IPS DF 4.7 (cell line): ENCODE data around the gene FNBP1L.

Experiments
- DNase-seq: peaks from one replicate; pipeline ENCODE4 v3.0.0-alpha.2; 2013; ENCODE audit warnings: low spot score; ENCODE audit errors: extremely low read depth

Gene FNBP1L

DNA sequence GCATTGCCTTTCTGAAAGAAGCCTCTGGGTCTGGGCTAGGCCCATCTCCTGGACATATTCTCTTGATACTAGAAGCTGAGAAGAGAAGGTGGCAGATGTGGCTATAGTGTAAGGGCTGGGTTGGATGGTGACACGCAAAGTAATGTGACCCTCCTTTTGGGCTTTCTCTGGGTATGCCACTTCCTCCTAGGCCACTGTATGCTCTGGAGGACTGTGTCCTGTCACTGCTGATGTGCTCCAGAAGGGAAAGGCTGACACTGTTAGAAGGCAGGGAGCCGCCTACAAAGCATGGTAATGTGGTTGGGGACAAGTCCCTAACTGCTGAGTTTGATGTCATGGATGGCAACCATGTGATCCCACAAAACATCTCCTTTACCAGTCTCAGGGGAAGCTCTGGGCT is 121.6 kb downstream of the FNBP1L start:
- DNase-seq = no peak

DNA sequence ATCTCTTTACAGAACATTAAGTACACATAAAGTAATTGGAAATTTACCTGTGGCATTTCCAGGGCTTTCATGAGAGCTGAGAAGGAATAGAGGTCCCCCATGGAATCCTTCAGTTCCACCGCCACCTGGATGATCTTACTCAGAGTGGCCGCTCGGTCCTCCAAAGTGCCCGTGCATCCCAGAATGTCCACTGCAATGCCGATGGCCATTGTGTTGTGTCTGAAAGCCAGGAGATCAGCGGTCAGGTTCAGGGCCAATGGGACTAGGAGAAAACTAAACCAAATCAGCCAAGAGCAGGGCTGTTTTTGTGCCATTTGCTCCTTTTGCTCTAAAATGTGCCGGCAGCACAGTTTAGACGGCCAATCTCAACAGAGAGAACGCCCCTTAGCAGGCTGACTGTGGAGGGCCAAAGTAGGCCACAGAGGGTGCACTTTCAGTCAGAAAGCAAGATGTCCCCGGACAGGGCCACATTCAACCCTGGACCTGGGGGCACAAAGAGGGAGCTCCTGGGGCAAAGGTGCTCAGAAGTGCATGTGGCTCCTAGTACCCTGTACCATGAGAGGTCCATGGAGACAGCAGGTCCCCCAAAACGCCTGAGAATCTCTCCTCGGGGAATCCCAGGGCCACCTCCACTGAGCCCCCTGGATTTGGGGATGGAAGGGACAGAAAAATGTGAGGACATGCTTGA is 123.8 kb downstream of the FNBP1L start:
- no peak for DNase-seq

DNA sequence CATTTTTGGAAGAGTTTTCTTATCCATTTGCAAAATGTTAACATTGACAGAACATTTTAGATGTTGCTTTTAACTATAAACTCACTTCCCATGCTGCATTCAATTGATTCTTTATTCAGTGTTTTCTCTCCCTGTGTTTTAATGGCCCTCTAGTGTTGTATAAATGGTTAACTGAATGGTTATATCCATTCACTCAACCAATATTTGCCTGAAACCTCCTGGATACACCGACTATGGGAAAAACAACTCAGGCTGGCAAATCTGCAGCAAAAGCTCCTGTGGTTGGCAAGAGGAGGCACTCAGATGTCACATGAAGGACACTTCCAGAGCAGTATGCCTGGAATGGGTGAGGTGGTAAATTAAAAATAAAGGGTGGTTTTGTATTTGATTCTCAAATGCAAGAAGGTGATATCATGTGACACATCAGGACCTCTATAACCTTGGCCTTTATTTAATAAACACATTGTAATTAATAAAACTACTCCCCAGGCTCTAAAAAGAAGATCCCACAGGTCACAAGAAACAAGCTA is 126.1 kb downstream of the FNBP1L start:
- no peak for DNase-seq

DNA sequence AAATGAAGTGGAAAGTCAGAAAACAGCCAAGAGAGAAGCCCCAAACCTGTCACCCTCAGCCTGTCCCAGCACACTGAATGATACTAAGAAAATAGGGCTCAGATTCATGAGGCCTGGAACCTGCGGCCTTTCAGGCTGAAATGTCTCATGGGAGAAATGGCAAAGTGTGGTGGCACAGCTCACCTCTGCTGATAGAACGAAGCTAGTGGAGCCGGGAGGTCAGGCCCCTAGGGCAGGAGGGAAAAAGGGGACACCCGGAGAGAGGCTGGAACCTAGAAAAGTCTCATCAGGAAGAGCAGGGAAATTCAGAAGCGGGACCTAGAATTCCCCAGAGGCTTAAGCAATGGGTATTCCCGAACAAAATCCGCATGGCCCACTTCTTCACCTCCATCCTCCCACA is 126.6 kb downstream of the FNBP1L start:
- DNase-seq = no peak

DNA sequence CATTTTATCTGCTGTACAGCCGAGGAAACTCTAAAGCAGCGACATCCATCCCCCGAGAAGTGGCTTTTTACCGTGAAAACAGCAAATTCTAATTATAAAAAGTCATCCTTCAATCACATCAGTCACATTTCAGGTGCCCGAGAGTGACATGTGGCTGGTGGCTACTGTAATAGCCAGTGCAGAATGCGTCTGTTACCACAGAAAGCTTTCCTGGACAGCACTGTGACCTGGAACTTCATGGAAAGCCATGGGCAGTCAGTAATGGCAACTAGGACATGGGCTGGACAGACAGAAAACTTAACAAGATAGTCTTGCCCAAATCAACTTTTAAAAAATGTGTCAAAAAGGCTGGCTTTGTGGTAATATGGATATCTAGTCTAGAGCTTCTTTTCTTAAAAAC is 127.1 kb downstream of the FNBP1L start:
- no peak for DNase-seq

DNA sequence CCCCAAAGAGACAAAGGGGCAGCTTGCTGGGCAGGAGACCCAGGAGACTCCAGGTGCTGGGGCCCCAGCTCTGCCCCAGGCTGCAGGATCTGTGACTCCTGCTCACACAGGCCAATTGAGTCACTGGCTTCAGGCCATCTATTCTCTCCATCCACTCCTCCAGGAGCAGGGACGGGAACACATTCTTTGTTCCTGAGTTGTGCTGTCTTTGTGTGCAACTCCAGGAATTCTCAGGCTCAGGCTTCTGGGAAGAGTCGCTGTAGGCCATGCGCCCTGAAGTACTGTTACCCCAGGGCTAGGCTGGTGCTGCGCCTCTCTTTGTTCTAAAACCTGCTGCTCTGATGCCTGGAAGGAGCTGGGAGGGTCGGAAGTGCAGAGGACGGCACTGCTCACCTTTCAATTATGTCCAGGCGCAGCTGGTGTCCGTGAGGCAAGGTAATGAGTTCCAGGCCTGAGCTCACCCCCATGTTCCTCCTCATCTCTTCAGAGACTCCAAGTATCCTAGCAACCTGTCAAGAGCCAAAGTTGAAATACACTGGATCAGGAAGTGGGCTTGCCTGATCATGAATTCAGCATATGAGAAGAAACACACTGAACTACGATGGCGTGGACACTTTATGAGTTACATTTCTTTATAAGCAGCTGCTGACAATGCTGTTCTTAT is 127.8 kb downstream of the FNBP1L start:
- DNase-seq = no peak

DNA sequence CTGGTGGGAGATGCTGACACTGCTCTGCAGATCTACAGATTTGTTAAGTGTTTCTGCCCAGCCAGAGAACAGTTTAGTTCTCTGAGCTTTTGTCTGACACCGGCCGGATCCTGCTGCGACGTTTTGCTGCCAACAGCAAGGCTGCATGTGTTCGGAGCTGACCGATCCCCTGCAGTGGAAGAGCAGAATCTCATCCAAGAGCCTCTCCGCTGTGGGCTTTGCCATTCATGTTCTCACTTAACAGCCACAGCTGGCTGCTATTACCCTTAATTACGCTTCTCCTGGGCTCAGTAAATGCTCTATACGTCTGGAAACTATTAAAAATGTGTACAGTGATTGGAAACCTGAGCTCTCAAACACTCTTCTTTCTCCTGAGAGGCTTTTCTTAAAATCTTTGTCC is 128.4 kb downstream of the FNBP1L start:
- no peak for DNase-seq

DNA sequence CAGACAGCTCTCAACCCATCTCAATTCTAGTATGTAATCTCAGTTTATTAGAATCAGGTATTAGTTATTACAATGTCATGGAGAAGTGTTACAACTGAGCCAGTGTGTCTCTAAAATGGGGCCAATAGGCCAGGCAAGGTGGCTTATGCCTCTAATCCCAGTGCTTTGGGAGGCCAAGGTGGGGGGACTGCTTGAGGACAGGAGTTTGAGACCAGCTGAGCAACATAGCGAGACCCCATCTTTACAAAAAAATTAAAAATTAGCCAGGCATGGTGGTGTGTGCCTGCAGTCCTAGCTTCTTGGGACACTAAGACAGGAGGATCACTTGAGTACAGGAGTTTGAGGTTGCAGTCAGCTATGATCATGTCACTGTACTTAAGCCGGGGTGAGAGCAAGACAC is 128.8 kb downstream of the FNBP1L start:
- no peak for DNase-seq

DNA sequence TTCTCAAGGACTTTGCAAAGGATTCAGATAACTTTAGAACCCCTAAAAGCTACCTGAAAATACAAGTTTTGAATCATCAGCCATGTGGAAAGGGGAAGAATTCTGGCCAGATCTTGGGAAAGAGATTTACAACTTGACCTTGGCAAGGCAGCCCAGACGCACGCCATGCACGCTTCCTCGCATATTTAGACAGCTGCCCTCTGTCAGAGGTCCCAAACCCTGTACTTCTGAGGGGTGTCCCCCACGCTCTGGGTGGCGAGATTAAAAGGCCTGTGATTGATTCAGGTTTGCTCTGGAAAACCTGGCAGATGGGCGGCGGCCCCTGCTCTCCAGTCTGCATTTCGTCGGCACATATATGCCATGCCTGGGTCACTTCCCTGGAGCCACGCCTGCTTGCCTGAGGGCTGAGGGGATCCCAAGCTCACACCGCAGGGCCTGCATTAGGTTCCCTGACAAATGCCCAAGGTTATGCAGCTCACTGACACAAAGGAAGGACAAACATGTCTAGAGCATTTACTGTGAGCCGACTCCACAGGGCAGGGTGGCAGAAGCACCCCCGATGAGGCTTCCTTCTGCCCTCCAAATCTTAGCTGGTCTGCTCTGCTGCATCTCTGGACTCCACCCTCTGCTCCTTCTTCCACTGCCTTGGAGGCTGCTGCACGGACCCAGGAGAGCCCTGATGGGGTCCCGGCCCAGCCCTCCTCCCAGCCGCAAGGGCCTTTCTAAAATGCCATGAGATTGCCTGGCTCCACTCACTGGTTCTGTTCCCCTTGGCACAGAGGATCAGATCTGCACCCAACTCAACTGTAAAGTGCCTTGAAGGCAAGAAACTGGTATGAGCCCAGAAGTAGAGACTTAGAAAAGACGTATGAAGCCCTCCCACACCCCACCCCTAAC is 129.9 kb downstream of the FNBP1L start:
- no peak for DNase-seq

DNA sequence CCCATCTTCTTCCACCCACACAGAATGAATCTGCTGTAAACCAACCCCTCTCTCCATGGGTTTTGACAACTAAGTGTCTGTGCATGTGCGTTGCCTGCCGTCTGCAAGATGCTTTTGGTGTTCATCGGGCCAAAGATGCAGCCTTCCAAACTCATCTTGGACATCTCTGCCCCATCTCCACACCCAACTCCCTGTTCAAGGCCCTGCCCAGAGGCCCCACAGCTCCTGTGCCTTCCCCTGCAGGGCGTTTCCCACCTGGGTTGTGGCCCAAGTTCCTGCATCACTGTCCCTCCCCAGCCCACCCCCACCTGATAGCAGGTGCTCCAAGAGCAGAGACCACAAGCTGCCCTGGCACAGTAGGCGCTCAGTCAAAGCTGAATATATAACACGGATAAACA is 130.5 kb downstream of the FNBP1L start:
- no peak for DNase-seq

DNA sequence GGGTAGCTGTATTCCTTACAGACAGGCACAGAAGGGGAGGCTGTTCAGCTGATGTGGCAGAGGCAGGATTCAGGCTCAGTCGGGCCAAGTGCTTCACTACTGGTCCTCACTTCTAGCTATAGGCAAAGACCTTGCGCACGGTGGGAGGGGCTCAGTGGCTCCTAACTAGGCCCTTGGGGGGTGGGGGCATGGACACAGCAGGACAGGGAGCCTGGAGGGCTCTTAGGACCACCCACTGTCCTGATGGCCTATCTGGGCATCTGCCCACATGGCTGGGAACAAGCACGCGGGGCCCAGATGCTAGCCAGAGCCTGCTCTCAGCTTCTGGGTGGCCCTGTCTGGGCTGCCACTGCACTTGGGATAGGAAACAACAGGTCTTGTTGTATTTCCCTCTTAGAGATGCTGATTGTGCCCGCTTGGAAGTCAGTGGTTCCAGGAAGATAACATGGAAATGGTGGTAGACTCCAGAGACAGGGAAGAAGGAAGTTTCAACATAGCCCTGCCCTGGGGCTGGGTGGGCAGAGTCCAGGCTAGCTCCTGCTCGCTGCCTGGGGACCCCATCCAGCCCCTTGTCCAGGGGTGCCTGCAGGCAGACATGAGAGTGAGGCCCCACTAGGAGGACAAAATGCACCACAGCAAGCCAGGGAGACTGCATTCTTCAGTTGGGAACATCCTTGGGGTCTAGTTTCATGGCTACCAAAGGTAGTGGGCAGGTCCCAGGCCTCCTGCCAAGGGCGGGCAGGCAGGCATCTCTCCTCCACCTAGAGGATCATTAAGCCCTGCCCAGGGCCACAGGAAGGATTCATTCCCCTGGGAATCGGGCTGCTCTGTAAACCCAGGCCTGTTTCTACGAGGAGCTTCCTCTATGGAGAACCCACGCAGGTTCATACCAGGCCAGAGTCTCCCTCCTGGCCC is 131.2 kb downstream of the FNBP1L start:
- DNase-seq = no peak

DNA sequence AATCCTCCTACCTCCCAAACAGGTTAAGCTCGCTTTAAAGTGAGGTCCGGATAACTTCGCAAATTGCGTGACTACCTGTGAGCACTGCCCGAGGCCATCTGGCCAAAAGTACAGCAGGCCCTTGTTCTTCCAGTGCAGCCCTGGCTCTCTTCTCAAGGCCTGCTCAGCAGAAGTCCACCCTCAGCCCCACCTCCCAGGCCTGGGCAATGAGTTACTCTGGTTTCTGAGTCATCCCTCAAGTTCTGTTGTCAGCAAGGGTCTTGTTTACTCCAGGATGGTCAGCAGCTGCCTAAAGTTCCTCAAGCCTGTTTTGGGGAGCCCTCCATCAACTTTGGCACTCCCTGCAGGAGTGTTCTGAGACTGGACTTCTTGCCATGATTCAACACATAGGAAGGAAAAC is 132.0 kb downstream of the FNBP1L start:
- no peak for DNase-seq

DNA sequence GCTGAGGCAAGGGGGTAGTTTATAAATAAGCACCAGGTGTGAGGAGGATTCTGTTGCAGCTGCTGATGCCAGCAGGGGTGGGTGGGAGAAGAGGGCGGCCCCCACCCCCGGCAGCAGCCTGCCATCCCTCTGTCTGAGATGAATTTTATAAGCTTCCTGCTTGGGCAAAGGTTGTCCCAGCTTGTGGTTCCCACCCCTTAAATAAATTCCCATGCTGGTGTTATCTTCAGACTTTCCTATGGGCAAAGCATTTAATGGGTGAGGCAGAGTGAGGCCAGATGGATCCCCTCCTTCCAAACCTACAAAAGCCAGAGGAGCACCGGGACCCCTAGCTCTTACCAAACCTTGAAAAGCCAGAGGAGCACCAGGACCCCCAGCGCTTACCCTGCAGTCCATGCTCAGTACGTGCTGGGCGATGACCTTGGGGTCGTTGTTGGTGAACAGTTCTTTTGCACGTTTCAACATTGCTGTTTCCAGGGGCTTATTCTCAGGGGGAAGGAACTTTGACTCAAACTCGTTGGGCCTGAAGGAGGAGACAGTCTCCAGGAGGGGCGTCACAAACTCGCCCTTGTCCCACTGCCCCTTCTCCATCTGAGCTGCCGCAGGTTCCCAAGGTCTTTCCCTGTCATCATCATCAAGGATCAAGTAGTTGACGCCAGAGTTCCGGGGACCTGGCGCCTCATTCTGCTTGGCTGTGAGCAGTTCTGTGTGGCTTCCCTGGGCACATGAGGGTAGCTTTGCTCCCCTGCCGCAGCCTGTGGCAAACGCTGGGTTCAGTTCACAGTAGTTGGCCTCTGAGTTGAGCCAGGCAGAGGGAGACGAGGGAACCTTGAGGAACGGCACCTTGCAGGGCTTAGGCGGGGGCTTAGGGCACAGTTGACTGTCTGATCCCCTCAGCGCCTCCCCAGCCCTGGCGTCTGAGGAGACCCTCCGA is 134.3 kb downstream of the FNBP1L start:
- no peak for DNase-seq

DNA sequence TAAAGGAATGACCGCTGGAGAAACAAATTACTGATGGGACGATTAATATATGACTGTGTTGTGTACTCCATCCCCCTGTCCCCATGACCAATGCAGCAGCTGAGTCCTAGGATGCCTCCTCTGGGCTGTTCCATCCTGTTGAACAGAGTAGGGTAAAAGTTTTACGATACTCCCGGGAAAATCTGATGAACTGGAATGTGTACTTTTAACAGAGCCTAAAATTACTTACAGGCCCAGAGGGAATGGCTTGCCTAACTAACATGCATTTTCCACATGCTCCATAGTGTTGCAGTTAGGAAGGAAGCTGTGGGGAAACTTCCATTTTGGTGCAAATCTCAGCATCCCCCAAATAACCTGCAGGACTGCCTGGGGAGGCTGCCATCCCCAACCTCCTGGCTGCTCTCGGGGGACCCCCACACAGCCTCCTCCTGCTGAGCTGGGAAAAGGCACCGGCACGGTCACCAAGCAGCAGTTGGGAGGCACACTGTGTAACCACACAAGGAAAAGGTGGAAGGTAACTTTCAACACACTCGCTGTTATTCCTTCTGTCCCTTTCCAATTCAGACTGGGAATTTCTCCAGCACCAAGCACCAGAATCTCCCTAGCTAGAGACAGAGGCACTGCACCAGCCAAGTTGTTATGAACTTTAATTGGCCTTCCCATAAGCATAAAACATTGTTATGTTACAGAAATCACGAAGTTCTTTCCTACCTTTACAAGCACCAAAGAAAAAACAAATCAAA is 136.5 kb downstream of the FNBP1L start:
- no peak for DNase-seq

DNA sequence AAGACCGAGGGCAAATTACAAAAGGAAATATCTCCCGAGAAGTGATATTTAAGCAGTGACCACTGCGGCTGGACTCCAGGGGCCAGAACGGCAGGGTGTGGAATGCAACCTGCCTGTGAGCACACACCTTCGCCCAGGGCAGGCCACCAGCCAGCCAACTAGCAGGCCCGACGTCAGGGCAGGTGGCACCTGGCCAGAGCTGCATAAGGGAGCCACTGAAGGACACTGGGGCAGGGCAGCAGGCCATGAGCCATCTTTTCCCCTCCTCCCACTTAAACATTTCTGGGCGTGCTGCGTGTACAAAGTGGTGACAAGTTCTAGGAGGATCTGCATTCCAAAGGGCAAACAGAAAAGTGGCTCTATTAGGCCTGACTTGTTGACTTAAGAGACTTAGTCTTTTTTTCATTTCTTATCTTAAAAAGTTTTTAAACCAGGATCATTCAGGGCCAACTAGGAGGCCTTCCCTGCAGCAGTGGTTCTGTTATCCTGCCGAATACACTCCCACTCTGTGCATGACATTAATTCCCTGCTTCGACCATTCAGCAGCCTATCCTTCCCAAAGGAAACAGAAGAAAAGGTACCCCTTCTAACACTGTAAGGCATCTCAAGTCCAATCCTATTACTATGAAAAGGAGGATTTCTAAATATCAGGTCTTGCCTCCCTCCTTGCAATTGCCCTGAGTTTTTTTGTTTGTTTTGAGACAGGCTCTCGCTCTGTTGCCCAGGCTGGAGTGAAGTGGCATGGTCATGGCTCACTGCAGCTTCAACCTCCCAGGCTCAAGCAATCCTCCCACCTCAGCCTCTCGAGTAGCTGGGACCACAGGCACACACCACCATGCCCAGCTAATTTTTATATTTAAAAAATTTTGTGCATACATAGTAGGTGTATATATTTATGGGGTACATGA is 137.4 kb downstream of the FNBP1L start:
- no peak for DNase-seq

DNA sequence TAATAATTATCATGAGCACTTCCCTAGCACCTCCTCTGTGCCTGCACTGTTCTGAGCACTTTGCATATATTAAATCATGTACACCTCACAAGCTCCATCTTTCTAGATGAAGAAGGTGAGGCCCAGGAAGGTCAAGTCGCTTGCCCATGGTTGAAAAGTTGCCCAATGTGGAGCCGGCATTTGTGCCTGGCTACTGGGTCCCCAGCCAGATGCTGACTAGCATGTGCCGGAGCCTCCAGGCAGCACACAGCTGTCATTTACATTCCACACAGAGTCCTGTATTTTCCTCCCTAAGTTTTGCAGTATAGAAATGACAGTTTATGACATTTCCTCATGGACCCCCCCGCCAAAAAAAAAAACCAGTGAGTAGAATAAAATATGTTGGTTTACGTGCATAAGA is 139.4 kb downstream of the FNBP1L start:
- no peak for DNase-seq

DNA sequence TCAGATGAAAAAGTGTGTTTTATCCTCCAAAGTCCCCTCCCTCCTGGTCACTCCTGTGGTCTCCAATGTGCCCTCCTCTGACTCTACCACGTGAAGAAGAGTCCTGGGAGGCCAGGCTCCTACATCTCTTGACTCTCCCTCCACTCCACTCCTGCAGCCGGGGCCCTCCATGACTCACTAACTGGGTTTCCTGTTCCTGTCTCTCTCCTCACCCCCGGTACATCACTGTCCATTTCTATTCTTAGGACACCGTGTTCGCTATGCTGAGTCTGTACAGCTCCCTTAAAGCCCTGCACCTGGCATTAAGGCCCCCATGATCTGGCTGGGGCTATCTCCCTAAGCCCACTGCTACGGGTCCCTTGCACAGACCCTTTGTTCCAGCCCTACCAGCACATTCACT is 140.3 kb downstream of the FNBP1L start:
- DNase-seq = no peak

DNA sequence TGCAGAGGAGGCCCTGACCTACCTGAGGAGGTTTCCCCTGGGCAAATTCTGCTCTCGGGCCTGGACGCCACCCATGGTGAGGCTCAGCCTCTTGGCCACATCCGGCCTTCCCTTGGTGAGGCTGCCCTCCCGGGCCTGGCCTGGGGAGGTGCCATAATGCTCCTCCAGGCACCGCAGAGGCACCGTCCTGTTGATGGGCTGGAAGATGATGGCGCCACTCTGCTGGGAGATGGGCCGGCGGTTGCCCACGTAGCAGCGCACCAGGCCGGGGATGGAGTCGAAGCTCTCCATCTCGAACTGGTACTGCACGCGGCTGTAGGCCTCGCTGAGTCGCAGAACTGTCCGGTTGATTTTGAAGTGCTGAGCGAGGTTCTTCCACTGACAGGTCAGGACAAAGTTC is 141.0 kb downstream of the FNBP1L start:
- DNase-seq = no peak
